A549 (cell line): ENCODE data around the gene STPG4. TPM values are rescaled to one million over a fixed set of nuclear protein-coding genes. Genes with fewer than 3 reads are reported as not detected.
A peak's percentile ranks its signal among the peaks of the same experiment; 100 is the strongest.

ENCODE experiments used
- ATAC-seq, 2 experiments: fragments of 200-7000 bp in 1 of 2; fragments of >200 bp in 1 of 2; cut with Nextera tagmentation in 1 of 2; cut with Tn5 transposase in 1 of 2; 3 replicates each; pipeline versions ENCODE4 v1.8.0 to v1.9.1; 2018 to 2020; ENCODE audit warnings: mild to moderate bottlenecking in 1 of 2, moderate library complexity in 1 of 2
- CTCF ChIA-PET: fragments of 300-600 bp; sonication (Branson Sonifier 250); formaldehyde crosslinking; extraction: SDS; loops from one replicate; lab custom pipeline; 2021; ENCODE audit warnings: antibody characterized with exemption, inconsistent platforms; lab: Yijun Ruan, JAX
- POLR2A ChIA-PET: fragments of 350-600 bp; formaldehyde crosslinking; extraction: SDS; loops from one replicate; lab custom pipeline; 2021; ENCODE audit warnings: antibody characterized with exemption, inconsistent platforms; lab: Yijun Ruan, JAX
- DNase-seq, 2 experiments: peaks; one replicate each; pipeline versions ENCODE4 v3.0.0 to v3.0.0-alpha.2; 2011 to 2016; ENCODE audit warnings: low read depth in 1 of 2, low spot score in 1 of 2
- FAIRE-seq: peaks from 2 replicates; lab custom pipeline; 2011; peaks lifted over from hg19 to GRCh38; lab: Jason Lieb, UNC
- H3K27ac ChIP-seq, 2 experiments: fragments of >200 bp; sonication (Bioruptor Twin); formaldehyde crosslinking; 3 replicates each; pipeline ENCODE4 v1.5.1; 2016 to 2017
- H3K4me1 ChIP-seq: fragments of >200 bp; sonication (Bioruptor Twin); formaldehyde crosslinking; 3 replicates; pipeline ENCODE4 v1.6.1; 2016
- H3K4me2 ChIP-seq: fragments of >200 bp; sonication (Bioruptor Twin); formaldehyde crosslinking; 3 replicates; pipeline ENCODE4 v1.6.1; 2016
- H3K4me3 ChIP-seq: fragments of >200 bp; sonication (Bioruptor Twin); formaldehyde crosslinking; 3 replicates; pipeline ENCODE4 v1.5.1; 2016
- H3K9me3 ChIP-seq: fragments of >200 bp; sonication (Bioruptor Twin); formaldehyde crosslinking; 3 replicates; pipeline ENCODE4 v1.6.1; 2016
- BCL3 ChIP-seq: fragments of >200 bp; sonication (Bioruptor Twin); formaldehyde crosslinking; IDR thresholded peaks from 3 replicates; pipeline ENCODE4 v1.6.1; 2016
- BHLHE40 ChIP-seq: IDR thresholded peaks from 2 replicates; pipeline ENCODE4 v1.6.1; 2012; ENCODE audit warnings: low read depth, low read length, inconsistent platforms
- CBX2 ChIP-seq: fragments of 200-600 bp; sonication (generic); IDR thresholded peaks from 2 replicates; pipeline ENCODE4 v1.6.1; 2016; ENCODE audit warnings: low read depth, mild to moderate bottlenecking, borderline replicate concordance
- CBX8 ChIP-seq: fragments of 200-600 bp; sonication (generic); IDR thresholded peaks from 2 replicates; pipeline ENCODE4 v1.6.1; 2016
- CHD2 ChIP-seq: fragments of 150-350 bp; IDR thresholded peaks from 2 replicates; pipeline ENCODE4 v1.6.1; 2014; ENCODE audit warnings: low read length; ENCODE audit not compliant: partially characterized antibody
- CTCF ChIP-seq: fragments of >200 bp; sonication (Bioruptor Twin); formaldehyde crosslinking; IDR thresholded peaks from 3 replicates; pipeline ENCODE4 v1.5.1; 2016
- ESRRA ChIP-seq: fragments of 150-350 bp; IDR thresholded peaks from 2 replicates; pipeline ENCODE4 v1.6.1; 2014; ENCODE audit warnings: mild to moderate bottlenecking, low read length, borderline replicate concordance
- FOXS1 ChIP-seq: fragments of 250-450 bp; sonication (Bioruptor Pico); IDR thresholded peaks from 2 replicates; pipeline ENCODE4 v1.5.0; 2020; ENCODE audit warnings: mild to moderate bottlenecking, moderate library complexity
- HEYL ChIP-seq: fragments of 250-450 bp; sonication (Bioruptor Pico); IDR thresholded peaks from 2 replicates; pipeline ENCODE4 v1.8.0; 2021; ENCODE audit warnings: mild to moderate bottlenecking, moderate library complexity
- HOXB5 ChIP-seq: fragments of 250-450 bp; sonication (Bioruptor Pico); IDR thresholded peaks from 2 replicates; pipeline ENCODE4 v1.5.0; 2020; ENCODE audit warnings: mild to moderate bottlenecking, moderate library complexity
- JUNB ChIP-seq: fragments of >200 bp; sonication (Bioruptor Twin); formaldehyde crosslinking; IDR thresholded peaks from 2 replicates; pipeline ENCODE4 v1.6.1; 2016
- NR3C1 ChIP-seq: fragments of >200 bp; sonication (Bioruptor Twin); formaldehyde crosslinking; IDR thresholded peaks from 3 replicates; pipeline ENCODE4 v1.6.1; 2017
- PBX3 ChIP-seq: IDR thresholded peaks from 2 replicates; pipeline ENCODE4 v1.6.1; 2012
- RCOR1 ChIP-seq: fragments of 150-350 bp; IDR thresholded peaks from 2 replicates; pipeline ENCODE4 v1.6.1; 2014; ENCODE audit warnings: antibody characterized with exemption, low read length, low read depth
- RNF2 ChIP-seq: fragments of 200-600 bp; sonication (generic); IDR thresholded peaks from 2 replicates; pipeline ENCODE4 v1.6.1; 2016; ENCODE audit warnings: low read depth, mild to moderate bottlenecking, antibody characterized with exemption, moderate library complexity, borderline replicate concordance
- SREBF2 ChIP-seq: fragments of 450-650 bp; IDR thresholded peaks from 2 replicates; pipeline ENCODE4 v1.6.1; 2014; ENCODE audit warnings: mild to moderate bottlenecking, moderate library complexity
- ZC3H11A ChIP-seq: fragments of 450-650 bp; IDR thresholded peaks from 2 replicates; pipeline ENCODE4 v1.6.1; 2014; ENCODE audit warnings: antibody characterized with exemption, mild to moderate bottlenecking
- ZFP36 ChIP-seq: fragments of 450-650 bp; IDR thresholded peaks from 2 replicates; pipeline ENCODE4 v1.6.1; 2014; ENCODE audit warnings: borderline replicate concordance; ENCODE audit not compliant: partially characterized antibody
- WGBS: methylation state at CpG from one replicate; pipeline ENCODE4 v1.1.6; 2017; ENCODE audit errors: missing lambda C conversion rate; 5-methylcytosine and 5-hydroxymethylcytosine counted together
- polyA plus RNA-seq, 4 experiments: library from polyadenylated mRNA; depleted of rRNA in 3 of 4; stranded (reverse); fragments of >200 nt; fragmentation: RNase III in 1 of 4; extraction: RNeasy Plus Mini Kit Qiagen cat#74134 plus additional on column Dnase treatment in 1 of 4; gene quantifications; 2 replicates in 3 of 4; 3 replicates in 1 of 4; pipeline ENCODE4 v1.2.3, GENCODE V29; 2011 to 2017
- TF ChIP-seq, protein P1 (sequence below): fragments of 250-450 bp; sonication (Bioruptor Pico); IDR thresholded peaks from 2 replicates; pipeline ENCODE4 v1.5.0; 2021; ENCODE audit warnings: mild to moderate bottlenecking, moderate library complexity, borderline replicate concordance

STPG4 gene
- polyA plus RNA-seq, 2 of the 4 experiments (the other 2 are of a cell fraction): 0.05 to 0.13 TPM

DNA sequence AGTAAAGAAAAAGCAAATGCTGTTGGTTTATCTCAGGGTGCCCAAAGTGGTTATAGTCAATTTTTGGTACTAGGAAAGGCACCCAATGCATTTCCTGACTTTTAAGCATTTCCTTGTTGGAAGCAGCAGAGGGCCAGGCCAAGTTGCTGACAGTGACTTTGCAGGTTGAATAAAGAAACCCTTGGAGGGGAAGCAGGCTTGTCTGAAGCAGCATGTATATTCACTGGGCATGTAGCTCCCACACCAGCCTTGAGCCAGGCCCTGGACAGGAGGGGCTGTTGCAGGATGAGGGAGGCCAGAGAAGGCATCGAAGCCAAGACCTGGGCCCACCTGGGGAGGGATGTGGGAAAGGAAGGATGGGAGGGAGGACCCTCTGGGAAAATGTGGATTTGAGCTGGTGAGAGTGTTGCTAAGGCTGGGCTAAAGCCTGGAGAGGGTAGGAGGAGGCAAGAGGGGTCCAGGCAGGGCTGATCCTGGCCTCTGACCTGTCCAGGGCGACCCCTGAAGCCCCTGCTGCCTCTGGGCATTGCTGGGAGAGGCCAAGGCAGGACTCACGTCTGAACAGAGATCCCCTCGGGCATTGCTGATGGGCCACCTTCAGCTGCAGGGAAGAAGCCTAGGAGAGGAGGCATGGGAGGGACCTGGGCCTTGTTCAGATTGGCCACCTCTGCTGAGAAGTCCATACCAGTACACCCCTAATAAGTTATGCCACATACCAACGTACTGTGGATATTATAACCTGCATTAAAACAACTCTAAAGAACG is 79.6 kb downstream of the STPG4 start (continued):
- TF ChIP-seq ZFP36 (no peak), CBX8 (no peak), BHLHE40 (no peak)

GRCh38 chr2:47074691-47075090 is 80.4 kb downstream of the STPG4 start:
- Histone ChIP-seq H3K4me2 (no peak overlapping the region; the same call in 2 of the 3 replicates), H3K4me3 (no peak overlapping the region), H3K9me3 (no peaks in the 10 kb centered on the region), H3K4me1 (peaks cover 82% of the 10 kb centered on the region)
- 90% methylated on average over 4 of the region's 4 CpGs for WGBS
- no peak for FAIRE-seq
- POLR2A ChIA-PET: no interaction called here
- DNase-seq: no peak
- TF ChIP-seq JUNB (no peak), RNF2 (no peak), FOXS1 (no peak), ZC3H11A (no peak), BCL3 (no peak)
- TF ChIP-seq, all 56 proteins: peak for 0
- CTCF ChIA-PET: interaction anchor here (1.1 to 3.5 kb wide), 2 partner anchors 9 to 249 kb away, joined by 3 to 15 read pairs; no protein-coding TSS in a partner anchor
- ATAC-seq: no peak
- peak overlapping the region; percentile 90 to 98 for H3K27ac ChIP-seq

DNA sequence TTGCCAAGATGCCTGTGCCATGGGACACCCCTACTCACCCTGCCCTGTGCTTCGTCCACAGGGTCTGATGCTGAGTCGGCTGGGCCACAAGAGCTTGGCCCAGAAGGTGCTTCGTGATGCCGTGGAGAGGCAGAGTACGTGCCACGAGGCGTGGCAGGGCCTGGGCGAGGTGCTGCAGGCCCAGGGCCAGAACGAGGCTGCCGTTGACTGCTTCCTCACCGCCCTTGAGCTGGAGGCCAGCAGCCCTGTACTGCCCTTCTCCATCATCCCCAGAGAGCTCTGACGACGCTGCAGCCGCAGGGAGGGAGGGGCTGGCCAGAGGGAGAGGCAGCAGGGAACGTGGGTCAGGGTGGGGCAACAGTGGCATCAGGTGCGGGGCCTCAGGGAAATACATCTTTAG is 81.5 kb downstream of the STPG4 start:
- no peak for DNase-seq
- POLR2A ChIA-PET: no interaction called here
- no peak for ATAC-seq
- H3K4me2 ChIP-seq: no peak overlapping the region
- H3K9me3 ChIP-seq: no peaks in the 10 kb centered on the region
- peak overlapping the region; percentile 90 to 98 for H3K27ac ChIP-seq
- WGBS: 94% methylated on average over 16 of the region's 16 CpGs
- CTCF ChIA-PET: interaction anchor here (1.2 to 3.5 kb wide), 4 partner anchors 43 to 250 kb away, joined by 4 to 15 read pairs (median 6); no protein-coding TSS in a partner anchor
- peaks cover 82% of the 10 kb centered on the region for H3K4me1 ChIP-seq
- FAIRE-seq: no peak
- TF ChIP-seq FOXS1 (no peak), CTCF (no peak), CHD2 (no peak), BHLHE40 (no peak), HOXB5 (no peak), ESRRA (no peak), RCOR1 (no peak), PBX3 (no peak), CBX2 (no peak), ZFP36 (no peak), NR3C1 (no peak), HEYL (CRISPR knock-in tag) (no peak), SREBF2 (no peak)
- TF ChIP-seq, protein P1, sequence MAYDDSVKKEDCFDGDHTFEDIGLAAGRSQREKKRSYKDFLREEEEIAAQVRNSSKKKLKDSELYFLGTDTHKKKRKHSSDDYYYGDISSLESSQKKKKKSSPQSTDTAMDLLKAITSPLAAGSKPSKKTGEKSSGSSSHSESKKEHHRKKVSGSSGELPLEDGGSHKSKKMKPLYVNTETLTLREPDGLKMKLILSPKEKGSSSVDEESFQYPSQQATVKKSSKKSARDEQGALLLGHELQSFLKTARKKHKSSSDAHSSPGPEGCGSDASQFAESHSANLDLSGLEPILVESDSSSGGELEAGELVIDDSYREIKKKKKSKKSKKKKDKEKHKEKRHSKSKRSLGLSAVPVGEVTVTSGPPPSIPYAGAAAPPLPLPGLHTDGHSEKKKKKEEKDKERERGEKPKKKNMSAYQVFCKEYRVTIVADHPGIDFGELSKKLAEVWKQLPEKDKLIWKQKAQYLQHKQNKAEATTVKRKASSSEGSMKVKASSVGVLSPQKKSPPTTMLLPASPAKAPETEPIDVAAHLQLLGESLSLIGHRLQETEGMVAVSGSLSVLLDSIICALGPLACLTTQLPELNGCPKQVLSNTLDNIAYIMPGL: no peak
- no peak overlapping the region for H3K4me3 ChIP-seq
